Ascending aorta (tissue), 2 donors: Measurements from ENCODE around the gene UBE2N. TPM values are rescaled to one million over a fixed set of nuclear protein-coding genes. Genes with fewer than 3 reads are reported as not detected.
"Not testable (repeated sequence)": the region's sequence is repeated elsewhere in the genome, so short reads cannot be mapped to it uniquely, and the experiment has no call there.

Experiments
- DNase-seq, 2 donors: peaks; one replicate each; pipeline ENCODE4 v3.0.0-alpha.2; 2019; ENCODE audit warnings: low spot score in 2 of 2
- H3K27ac ChIP-seq, 2 donors: fragments of 200-600 bp; sonication (generic); one replicate each; pipeline ENCODE4 v1.5.1; 2016 to 2017; ENCODE audit warnings: mild to moderate bottlenecking in 1 of 2
- H3K27me3 ChIP-seq: fragments of 200-600 bp; sonication (generic); one replicate; pipeline ENCODE4 v1.5.1; 2017
- H3K36me3 ChIP-seq, 2 donors: fragments of 200-600 bp; sonication (generic); one replicate each; pipeline ENCODE4 v1.5.1; 2016
- H3K4me1 ChIP-seq, 2 donors: fragments of 200-600 bp; sonication (generic); one replicate each; pipeline ENCODE4 v1.5.1; 2016 to 2017; ENCODE audit warnings: mild to moderate bottlenecking in 1 of 2
- H3K4me3 ChIP-seq, 2 donors: fragments of 200-600 bp; sonication (generic); one replicate each; pipeline ENCODE4 v1.5.1; 2016 to 2017; ENCODE audit warnings: mild to moderate bottlenecking in 1 of 2
- H3K9me3 ChIP-seq, 2 donors: fragments of 200-600 bp; sonication (generic); one replicate each; pipeline ENCODE4 v1.5.1; 2016
- CTCF ChIP-seq, 3 experiments: fragments of 200-600 bp in 2 of 3; fragments of 450-650 bp in 1 of 3; sonication (generic) in 2 of 3; IDR thresholded peaks; one replicate each; pipeline ENCODE4 v1.5.1; 2016 to 2019; ENCODE audit warnings: antibody characterized with exemption in 3 of 3, mild to moderate bottlenecking in 1 of 3, moderate library complexity in 1 of 3
- intact Hi-C: fragments of 100-400 bp; cut with DNase I; formaldehyde crosslinking; loops from one replicate; pipeline ENCODE4 v1.15.1; 2023
- total RNA-seq: library from RNA; depleted of rRNA; stranded (reverse); fragments of >200 nt; gene quantifications from one replicate; pipeline ENCODE4 v1.1.0, GENCODE V29; 2016

Gene UBE2N
- total RNA-seq, 1 donor from 2014 or later: 19.4 TPM

DNA sequence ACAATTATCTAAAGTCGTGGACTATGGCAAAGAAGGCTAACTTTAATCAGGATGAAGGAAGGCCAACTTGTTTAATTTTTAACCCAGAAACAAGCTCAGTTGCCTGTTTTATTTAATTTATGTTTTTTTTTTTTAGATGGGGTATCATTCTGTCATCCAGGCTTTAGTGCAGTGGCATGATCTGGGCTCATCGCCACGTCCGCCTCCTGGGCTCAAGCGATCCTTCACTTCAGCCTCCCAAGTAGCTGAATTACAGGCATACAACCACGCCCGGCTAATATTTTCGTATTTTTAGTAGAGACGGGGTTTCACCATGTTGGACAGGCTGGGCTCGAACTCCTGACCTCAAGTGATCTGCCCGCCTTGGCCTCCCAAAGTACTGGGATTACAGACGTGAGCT lies 44.3 kb downstream of the UBE2N start:
- Histone ChIP-seq H3K4me1 (peaks cover 0 to 4% of the 10 kb centered on the region in 2 donors), H3K36me3 (peaks cover 36 to 48% of the 10 kb centered on the region in 2 donors), H3K4me3 (no peak overlapping the region), H3K9me3 (no peaks in the 10 kb centered on the region), H3K27me3 (no peaks in the 10 kb centered on the region), H3K27ac (no peak overlapping the region)
- intact Hi-C loops: loop anchor here (2.0 to 5.0 kb wide), 3 partner anchors 17 to 411 kb away; no protein-coding TSS in a partner anchor
- no peak for DNase-seq
- no peak for TF ChIP-seq CTCF (IDR thresholded peaks at IDR 0.05)

GRCh38 chr12:93393425-93393824 lies 48.3 kb downstream of the UBE2N start:
- intact Hi-C loops: no loop called here
- Histone ChIP-seq H3K27ac (no peak overlapping the region), H3K9me3 (no peaks in the 10 kb centered on the region), H3K4me3 (no peak overlapping the region), H3K36me3 (peaks cover 28 to 38% of the 10 kb centered on the region in 2 donors), H3K27me3 (no peaks in the 10 kb centered on the region), H3K4me1 (peaks cover 0 to 26% of the 10 kb centered on the region in 2 donors)
- DNase-seq: no peak
- no peak for TF ChIP-seq CTCF (IDR thresholded peaks at IDR 0.05)

DNA sequence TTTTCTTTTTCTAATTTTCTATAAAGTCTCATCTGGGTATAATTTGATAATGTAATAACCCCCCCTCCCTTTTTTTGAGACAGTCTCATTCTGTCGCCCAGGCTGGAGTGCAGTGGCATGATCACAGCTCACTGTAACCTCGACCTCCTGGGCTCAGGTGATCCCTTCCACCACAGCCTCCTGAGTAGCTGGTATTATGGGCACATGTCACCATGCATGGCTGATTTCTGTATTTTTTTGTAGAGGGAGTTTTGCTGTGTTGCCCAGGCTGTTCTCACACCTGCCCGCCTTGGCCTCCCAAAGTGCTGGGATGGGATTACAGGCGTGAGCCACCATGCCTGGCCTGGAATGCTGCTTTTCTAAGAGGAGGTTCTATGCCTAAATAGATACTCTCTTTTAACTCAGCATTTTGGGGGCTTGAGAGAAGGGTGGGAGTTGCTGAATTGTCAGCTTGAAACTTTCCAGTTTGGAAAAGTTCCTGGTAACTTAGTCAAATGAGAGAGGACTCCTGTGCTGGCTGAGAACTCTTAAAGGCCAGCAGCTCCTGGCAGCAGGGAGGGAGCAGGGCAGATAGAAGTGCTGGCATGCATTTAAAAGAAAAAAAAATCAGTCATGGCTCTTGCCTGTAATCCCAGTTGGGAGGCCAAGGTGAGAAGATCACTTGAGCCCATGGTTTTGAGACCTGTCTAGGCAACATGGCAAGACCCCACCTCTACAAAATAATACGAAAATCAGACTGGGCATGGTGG lies 51.0 kb downstream of the UBE2N start:
- Histone ChIP-seq H3K4me1 (peaks cover 0 to 22% of the 10 kb centered on the region in 2 donors), H3K4me3 (peak overlapping the region in 1 of 2 donors; percentile 3), H3K27me3 (no peaks in the 10 kb centered on the region), H3K36me3 (peaks cover 11 to 13% of the 10 kb centered on the region in 2 donors), H3K27ac (peak overlapping the region in 1 of 2 donors; percentile 14), H3K9me3 (no peaks in the 10 kb centered on the region)
- no peak for DNase-seq
- TF ChIP-seq CTCF (IDR thresholded peaks at IDR 0.05): no peak
- intact Hi-C loops: no loop called here

DNA sequence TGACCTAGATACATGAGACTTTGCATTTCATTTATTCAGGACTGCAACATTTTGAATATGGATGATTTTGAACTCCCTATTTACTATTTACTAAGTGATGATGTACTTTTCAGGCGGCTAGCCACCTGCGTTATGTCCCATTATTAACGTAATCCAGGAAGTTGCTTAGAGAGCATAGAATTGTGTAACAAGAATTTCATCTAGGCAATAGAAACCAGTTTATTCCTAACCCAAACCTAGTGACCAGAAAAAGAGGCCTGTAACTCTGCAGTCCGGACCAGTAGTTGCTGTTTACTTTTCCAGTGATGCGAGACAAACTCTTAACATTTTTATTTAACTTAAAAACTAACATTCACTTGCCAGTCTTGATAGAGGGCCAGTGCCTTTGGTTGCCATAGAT lies 51.7 kb downstream of the UBE2N start:
- Histone ChIP-seq H3K27ac (no peak overlapping the region), H3K36me3 (peaks cover 4 to 7% of the 10 kb centered on the region in 2 donors), H3K4me3 (no peak overlapping the region), H3K27me3 (no peaks in the 10 kb centered on the region), H3K4me1 (peaks cover 0 to 22% of the 10 kb centered on the region in 2 donors), H3K9me3 (no peaks in the 10 kb centered on the region)
- no peak for DNase-seq
- intact Hi-C loops: no loop called here
- TF ChIP-seq CTCF (IDR thresholded peaks at IDR 0.05): no peak

DNA sequence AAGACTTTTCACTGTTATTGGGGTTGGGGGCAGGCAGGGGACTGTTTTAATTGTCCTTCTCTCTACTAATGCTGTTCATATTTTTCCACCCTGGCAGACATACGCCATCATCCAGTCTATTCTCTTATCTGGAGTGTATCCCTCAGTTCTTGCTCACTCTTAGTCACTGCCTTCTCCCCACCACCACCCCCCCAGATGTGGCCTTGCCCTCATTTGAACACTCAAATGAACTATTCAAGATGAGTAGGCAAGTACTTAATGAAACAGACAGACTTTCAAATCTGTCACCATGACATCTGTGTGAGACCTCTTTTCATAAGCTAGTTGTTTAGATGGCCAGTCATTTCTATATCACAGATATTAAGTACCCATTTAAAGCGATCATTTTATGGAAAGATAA lies 54.0 kb downstream of the UBE2N start:
- Histone ChIP-seq H3K36me3 (peaks cover 0 to 6% of the 10 kb centered on the region in 2 donors), H3K4me3 (peak overlapping the region in 1 of 2 donors; percentile 10), H3K4me1 (peaks cover 0 to 36% of the 10 kb centered on the region in 2 donors), H3K27me3 (no peaks in the 10 kb centered on the region), H3K27ac (no peak overlapping the region), H3K9me3 (no peaks in the 10 kb centered on the region)
- intact Hi-C loops: no loop called here
- DNase-seq: no peak
- TF ChIP-seq CTCF (IDR thresholded peaks at IDR 0.05): no peak

DNA sequence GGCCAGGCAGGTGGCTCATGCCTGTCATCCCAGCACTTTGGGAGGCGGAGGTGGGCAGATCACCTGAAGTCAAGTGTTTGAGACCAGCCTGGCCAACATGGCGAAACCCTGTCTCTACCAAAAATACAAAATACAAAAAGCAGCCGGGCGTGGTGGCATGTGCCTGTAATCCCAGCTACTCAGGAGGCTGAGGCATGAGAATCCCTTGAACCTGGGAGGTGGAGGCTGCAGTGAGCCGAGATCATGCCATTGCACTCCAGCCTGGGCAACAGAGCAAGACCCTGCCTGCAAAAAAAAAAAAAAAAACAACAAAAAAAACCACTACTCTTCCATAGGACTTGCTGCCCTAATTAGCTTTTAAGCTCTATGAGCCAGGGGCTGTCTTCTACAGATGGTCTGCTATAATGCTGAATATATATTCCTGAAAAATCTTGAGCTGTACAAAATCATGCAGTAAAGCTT lies 59.7 kb downstream of the UBE2N start:
- intact Hi-C loops: loop anchor here (2.0 kb wide), 1 partner anchor 15 kb away; no protein-coding TSS in a partner anchor
- H3K27ac ChIP-seq: peak overlapping the region; percentile 96 to 99

More for the DNA sequence above, 59.7 kb downstream of the UBE2N start:
- peaks cover 1 to 18% of the 10 kb centered on the region in 2 donors for H3K4me1 ChIP-seq
- H3K36me3 ChIP-seq, H3K27me3 ChIP-seq, H3K9me3 ChIP-seq, DNase-seq: not testable (repeated sequence)
- H3K4me3 ChIP-seq: peak overlapping the region; percentile 56 to 93
